Activated gamma-delta T cell treated with anti-CD3 and anti-CD28 coated beads, Interleukin-2, amount 50 U/mL, for 16 hours (primary cell): ENCODE data around the gene DNAJB6.

Experiments
- DNase-seq: peaks from one replicate; pipeline ENCODE4 v3.0.0-alpha.2; 2020; ENCODE audit warnings: low read depth

Gene DNAJB6

DNA sequence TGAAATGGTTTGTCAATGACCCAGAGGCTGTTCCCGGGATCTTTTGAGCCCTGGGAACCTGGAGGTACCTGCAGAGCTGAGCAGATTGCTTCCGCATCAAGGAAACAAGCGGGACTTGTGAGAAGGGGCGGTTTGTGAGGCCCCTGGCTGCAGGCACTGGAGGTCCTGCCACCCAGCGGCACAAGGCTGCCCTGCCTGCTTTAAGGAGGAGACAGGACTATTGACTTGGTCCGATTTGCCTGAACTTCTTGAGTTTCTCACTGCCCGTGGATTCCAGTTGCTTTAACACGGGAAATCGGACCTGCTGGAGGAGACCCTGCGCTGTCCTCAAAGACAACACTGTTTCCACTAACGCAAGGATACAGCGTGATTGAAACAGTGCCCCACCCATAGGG, 130.1 kb downstream of the DNAJB6 start:
- no peak for DNase-seq
